Hepatocyte (in vitro differentiated cells): Measurements from ENCODE around the gene TSHZ3. TPM values are rescaled to one million over a fixed set of nuclear protein-coding genes. Genes with fewer than 3 reads are reported as not detected.

Experiments used
- DNase-seq: peaks from one replicate; pipeline ENCODE4 v3.0.0-alpha.2; 2016; ENCODE audit warnings: low spot score
- H2AFZ ChIP-seq: fragments of 200-600 bp; sonication (generic); 2 replicates; pipeline ENCODE4 v1.6.0; 2016; ENCODE audit warnings: antibody characterized with exemption, mild to moderate bottlenecking
- H3K27ac ChIP-seq: fragments of 200-600 bp; sonication (generic); 2 replicates; pipeline ENCODE4 v1.5.1; 2016; ENCODE audit warnings: mild to moderate bottlenecking
- H3K27me3 ChIP-seq: fragments of 200-600 bp; sonication (generic); 2 replicates; pipeline ENCODE4 v1.6.1; 2016
- H3K36me3 ChIP-seq: fragments of 200-600 bp; sonication (generic); replicated peaks from 2 replicates; pipeline ENCODE4 v1.5.1; 2016; ENCODE audit warnings: low read depth; ENCODE audit not compliant: insufficient read depth
- H3K4me1 ChIP-seq: fragments of 200-600 bp; sonication (generic); 2 replicates; pipeline ENCODE4 v1.5.1; 2016; ENCODE audit warnings: mild to moderate bottlenecking, moderate library complexity; ENCODE audit not compliant: insufficient read depth
- H3K4me2 ChIP-seq: fragments of 200-600 bp; sonication (generic); 2 replicates; pipeline ENCODE4 v1.6.0; 2016
- H3K4me3 ChIP-seq: fragments of 200-600 bp; sonication (generic); 2 replicates; pipeline ENCODE4 v1.5.1; 2016; ENCODE audit warnings: mild to moderate bottlenecking
- H3K79me2 ChIP-seq: fragments of 200-600 bp; sonication (generic); 2 replicates; pipeline ENCODE4 v1.6.0; 2017; ENCODE audit warnings: mild to moderate bottlenecking
- H3K9me2 ChIP-seq: fragments of 200-600 bp; sonication (generic); replicated peaks from 2 replicates; pipeline ENCODE4 v1.6.0; 2017; ENCODE audit warnings: mild to moderate bottlenecking; ENCODE audit not compliant: insufficient read depth
- H3K9me3 ChIP-seq: fragments of 200-600 bp; sonication (generic); 2 replicates; pipeline ENCODE4 v1.5.1; 2016; ENCODE audit warnings: low read depth, mild to moderate bottlenecking
- H4K20me1 ChIP-seq: fragments of 200-600 bp; sonication (generic); 2 replicates; pipeline ENCODE4 v1.6.0; 2016; ENCODE audit warnings: mild to moderate bottlenecking; ENCODE audit not compliant: insufficient read depth, poor library complexity, severe bottlenecking
- EZH2 ChIP-seq: fragments of 200-600 bp; sonication (generic); IDR thresholded peaks from 2 replicates; pipeline ENCODE4 v1.6.1; 2016; ENCODE audit warnings: antibody characterized with exemption, mild to moderate bottlenecking, borderline replicate concordance
- EZH2phosphoT487 ChIP-seq: fragments of 200-600 bp; sonication (generic); IDR thresholded peaks from one replicate; pipeline ENCODE4 v1.6.1; 2018; ENCODE audit warnings: antibody characterized with exemption, mild to moderate bottlenecking, low read depth, moderate library complexity; ENCODE audit not compliant: unreplicated experiment, severe bottlenecking
- WGBS: methylation state at CpG from one replicate; pipeline ENCODE4 v1.1.6; 2016; ENCODE audit warnings: low lambda C conversion rate; ENCODE audit errors: missing lambda C conversion rate; 5-methylcytosine and 5-hydroxymethylcytosine counted together
- polyA plus RNA-seq: library from polyadenylated mRNA; unstranded; fragments of >200 nt; fragmentation: Nextera tagmentation; extraction: Ambion mirVana; gene quantifications from 2 replicates; pipeline ENCODE4 v1.2.1, GENCODE V29; 2016
- total RNA-seq: library from RNA; depleted of rRNA; stranded (reverse); fragments of >200 nt; gene quantifications from 2 replicates; pipeline ENCODE4 v1.2.3, GENCODE V29; 2014
- TF ChIP-seq, protein P1 (sequence below): fragments of 200-600 bp; sonication (generic); IDR thresholded peaks from 2 replicates; pipeline ENCODE4 v1.5.1; 2016; ENCODE audit warnings: antibody characterized with exemption, mild to moderate bottlenecking; ENCODE audit not compliant: poor library complexity

TSHZ3 gene
- total and polyA plus RNA-seq, 2 experiments from 2014 or later, result 4.9 to 5.3 TPM

DNA sequence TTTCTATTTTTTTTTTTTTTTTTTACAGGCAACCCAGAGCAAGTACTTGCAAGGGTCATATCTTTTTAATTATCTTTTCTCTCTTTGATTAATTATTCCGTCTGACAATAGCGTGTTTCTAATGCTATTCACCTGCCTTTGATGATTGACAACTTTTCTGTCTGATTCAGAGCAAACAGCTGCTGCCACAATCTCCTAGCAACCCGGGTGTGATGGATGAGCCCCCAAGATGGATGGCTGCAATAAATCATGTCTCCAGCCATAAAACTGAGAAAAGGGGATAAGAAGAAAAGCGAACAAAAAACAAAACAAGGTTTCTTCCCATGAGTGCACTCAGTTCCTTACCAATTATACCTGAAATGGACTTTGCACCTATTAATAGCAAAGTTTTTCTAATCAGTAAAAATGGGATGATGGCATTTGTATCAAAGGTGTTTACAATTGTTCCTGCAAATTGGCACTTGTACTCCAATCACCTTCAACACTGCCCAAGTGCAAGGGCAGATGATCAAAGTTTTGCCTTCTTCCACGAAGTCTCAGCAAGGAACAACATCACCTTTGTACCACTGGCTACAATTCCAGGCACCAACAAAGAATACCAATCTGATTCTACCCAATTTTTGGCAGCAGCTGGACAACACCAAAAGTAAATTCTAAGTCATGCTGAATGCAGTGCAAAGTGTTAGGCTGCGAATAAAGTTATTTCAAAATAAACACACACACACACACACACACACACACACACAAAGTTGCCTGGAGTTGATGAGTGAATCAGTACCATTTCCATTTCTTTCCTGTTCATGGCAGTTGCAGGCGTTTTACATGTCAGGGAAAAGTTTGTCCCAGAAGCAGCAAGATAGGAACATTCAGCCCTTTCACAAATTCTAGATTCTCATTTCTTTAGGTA, 12.0 kb downstream of the TSHZ3 start:
- Histone ChIP-seq H3K36me3 (no peaks in the 10 kb centered on the region), H2AFZ (no peak overlapping the region), H4K20me1 (peaks cover 3% of the 10 kb centered on the region), H3K4me1 (peaks cover 43% of the 10 kb centered on the region), H3K4me2 (peak overlapping the region; percentile 57), H3K27ac (peak overlapping the region; percentile 59), H3K4me3 (no peak overlapping the region), H3K9me2 (no peaks in the 10 kb centered on the region), H3K79me2 (peaks cover 53% of the 10 kb centered on the region), H3K27me3 (no peaks in the 10 kb centered on the region), H3K9me3 (no peaks in the 10 kb centered on the region)
- WGBS, result 59% methylated on average over 7 of the region's 7 CpGs
- TF ChIP-seq EZH2 (no peak), EZH2phosphoT487 (no peak)
- TF ChIP-seq, protein P1, sequence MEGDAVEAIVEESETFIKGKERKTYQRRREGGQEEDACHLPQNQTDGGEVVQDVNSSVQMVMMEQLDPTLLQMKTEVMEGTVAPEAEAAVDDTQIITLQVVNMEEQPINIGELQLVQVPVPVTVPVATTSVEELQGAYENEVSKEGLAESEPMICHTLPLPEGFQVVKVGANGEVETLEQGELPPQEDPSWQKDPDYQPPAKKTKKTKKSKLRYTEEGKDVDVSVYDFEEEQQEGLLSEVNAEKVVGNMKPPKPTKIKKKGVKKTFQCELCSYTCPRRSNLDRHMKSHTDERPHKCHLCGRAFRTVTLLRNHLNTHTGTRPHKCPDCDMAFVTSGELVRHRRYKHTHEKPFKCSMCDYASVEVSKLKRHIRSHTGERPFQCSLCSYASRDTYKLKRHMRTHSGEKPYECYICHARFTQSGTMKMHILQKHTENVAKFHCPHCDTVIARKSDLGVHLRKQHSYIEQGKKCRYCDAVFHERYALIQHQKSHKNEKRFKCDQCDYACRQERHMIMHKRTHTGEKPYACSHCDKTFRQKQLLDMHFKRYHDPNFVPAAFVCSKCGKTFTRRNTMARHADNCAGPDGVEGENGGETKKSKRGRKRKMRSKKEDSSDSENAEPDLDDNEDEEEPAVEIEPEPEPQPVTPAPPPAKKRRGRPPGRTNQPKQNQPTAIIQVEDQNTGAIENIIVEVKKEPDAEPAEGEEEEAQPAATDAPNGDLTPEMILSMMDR, result no peak
- no peak for DNase-seq

- Histone ChIP-seq H3K4me3 (no peak overlapping the region), H3K9me2 (no peaks in the 10 kb centered on the region), H3K27ac (no peak overlapping the region), H3K4me2 (no peak overlapping the region), H2AFZ (no peak overlapping the region), H4K20me1 (peaks cover 3% of the 10 kb centered on the region), H3K9me3 (no peaks in the 10 kb centered on the region), H3K79me2 (peaks cover 44% of the 10 kb centered on the region), H3K36me3 (no peaks in the 10 kb centered on the region), H3K4me1 (peaks cover 49% of the 10 kb centered on the region), H3K27me3 (no peaks in the 10 kb centered on the region)
- TF ChIP-seq, protein P1, result no peak
- TF ChIP-seq EZH2phosphoT487, result no peak
- TF ChIP-seq EZH2, result no peak
- DNase-seq, result no peak
- WGBS, result 91% methylated on average over 6 of the region's 6 CpGs
These were observed 13.5 kb downstream of the TSHZ3 start for GRCh38 chr19:31335716-31336115.

GRCh38 chr19:31334849-31335624, 14.2 kb downstream of the TSHZ3 start:
- WGBS, result 94% methylated on average over 12 of the region's 12 CpGs
- Histone ChIP-seq H3K27me3 (no peaks in the 10 kb centered on the region), H3K9me2 (no peaks in the 10 kb centered on the region), H3K79me2 (peaks cover 48% of the 10 kb centered on the region), H3K36me3 (no peaks in the 10 kb centered on the region), H3K4me2 (no peak overlapping the region), H2AFZ (no peak overlapping the region), H3K27ac (no peak overlapping the region), H3K9me3 (no peaks in the 10 kb centered on the region), H4K20me1 (no peaks in the 10 kb centered on the region), H3K4me1 (peaks cover 42% of the 10 kb centered on the region), H3K4me3 (no peak overlapping the region)
- no peak for DNase-seq
- TF ChIP-seq, protein P1, result no peak
